Measurements from ENCODE around the gene AQP6.

The AQP6 gene, protein sequence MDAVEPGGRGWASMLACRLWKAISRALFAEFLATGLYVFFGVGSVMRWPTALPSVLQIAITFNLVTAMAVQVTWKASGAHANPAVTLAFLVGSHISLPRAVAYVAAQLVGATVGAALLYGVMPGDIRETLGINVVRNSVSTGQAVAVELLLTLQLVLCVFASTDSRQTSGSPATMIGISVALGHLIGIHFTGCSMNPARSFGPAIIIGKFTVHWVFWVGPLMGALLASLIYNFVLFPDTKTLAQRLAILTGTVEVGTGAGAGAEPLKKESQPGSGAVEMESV

DNA sequence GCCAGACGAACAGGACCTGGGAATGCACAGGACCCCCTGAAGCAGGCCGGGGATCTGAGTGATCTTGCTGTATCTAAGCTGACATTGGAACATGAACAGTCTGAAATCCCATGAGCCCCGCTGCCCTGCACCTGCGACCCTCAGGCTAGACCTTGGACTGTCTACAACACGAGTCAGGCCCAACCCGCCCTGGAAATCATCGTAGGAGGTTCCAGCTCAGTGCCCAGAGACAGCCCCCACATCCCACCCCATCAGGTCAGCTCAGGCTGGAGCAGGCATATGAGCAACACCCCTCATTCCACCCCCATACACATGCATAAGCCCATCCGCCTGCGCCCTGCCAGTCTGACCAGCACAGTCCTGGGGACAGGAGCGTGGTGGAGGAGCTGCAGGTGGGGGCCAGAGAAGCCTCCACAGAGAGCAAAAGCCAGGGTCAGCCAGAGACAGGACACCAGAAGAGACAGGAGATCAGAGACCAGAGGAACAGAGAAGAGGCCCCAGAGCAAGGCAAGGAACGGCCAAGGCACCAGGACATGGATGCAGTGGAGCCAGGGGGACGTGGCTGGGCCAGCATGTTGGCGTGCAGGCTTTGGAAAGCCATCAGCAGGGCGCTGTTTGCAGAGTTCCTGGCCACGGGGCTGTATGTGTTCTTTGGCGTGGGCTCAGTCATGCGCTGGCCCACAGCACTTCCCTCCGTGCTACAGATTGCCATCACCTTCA lies at the start of gene AQP6:
Gene AQP6, plus strand, starts transcription at position 307 of the 720 bp plus-strand sequence. Its CDS starts 227 bp downstream, at position 534.
- TF ChIP-seq, protein P1, sequence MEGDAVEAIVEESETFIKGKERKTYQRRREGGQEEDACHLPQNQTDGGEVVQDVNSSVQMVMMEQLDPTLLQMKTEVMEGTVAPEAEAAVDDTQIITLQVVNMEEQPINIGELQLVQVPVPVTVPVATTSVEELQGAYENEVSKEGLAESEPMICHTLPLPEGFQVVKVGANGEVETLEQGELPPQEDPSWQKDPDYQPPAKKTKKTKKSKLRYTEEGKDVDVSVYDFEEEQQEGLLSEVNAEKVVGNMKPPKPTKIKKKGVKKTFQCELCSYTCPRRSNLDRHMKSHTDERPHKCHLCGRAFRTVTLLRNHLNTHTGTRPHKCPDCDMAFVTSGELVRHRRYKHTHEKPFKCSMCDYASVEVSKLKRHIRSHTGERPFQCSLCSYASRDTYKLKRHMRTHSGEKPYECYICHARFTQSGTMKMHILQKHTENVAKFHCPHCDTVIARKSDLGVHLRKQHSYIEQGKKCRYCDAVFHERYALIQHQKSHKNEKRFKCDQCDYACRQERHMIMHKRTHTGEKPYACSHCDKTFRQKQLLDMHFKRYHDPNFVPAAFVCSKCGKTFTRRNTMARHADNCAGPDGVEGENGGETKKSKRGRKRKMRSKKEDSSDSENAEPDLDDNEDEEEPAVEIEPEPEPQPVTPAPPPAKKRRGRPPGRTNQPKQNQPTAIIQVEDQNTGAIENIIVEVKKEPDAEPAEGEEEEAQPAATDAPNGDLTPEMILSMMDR (IDR thresholded peaks at IDR 0.05; ENCODE audit: insufficient read depth, missing control alignments), result no peak
- DNase-seq (ENCODE audit: insufficient read length, low spot score), result no peak
- FAIRE-seq, result no peak

DNA sequence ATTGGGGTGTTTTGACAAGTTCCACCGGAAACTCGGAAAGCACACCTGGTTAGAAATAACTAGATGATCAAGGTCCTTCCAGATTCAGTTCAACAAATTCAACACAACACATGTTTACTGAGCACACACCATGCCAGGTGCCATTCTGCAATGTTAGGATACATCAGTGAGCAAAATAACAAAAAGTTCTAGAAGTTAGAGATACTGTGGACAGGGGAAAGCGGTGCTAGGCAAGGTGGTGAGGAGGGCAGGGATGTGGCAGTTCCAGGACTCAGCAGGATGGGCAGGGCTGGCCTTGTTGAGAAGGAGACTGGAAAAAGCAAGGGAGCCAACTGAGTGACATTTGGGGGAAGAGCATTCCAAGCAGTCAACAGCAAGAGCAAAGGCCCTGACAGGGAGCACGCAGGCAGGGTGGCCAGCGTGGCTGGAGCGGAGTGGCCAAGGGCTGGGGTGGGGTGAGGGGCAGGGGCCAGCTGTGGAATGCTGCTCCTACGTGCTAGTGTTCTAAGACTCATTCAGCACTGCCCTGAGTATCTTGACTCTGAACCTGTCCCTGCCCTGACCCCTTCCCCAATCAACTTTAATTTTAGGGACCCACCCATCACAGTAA lies 49.6 kb upstream of the AQP6 start:
- DNase-seq (ENCODE audit: insufficient read length, low spot score) (no peak), FAIRE-seq (no peak)
- TF ChIP-seq, protein P1 (IDR thresholded peaks at IDR 0.05; ENCODE audit: insufficient read depth, missing control alignments), result no peak

DNA sequence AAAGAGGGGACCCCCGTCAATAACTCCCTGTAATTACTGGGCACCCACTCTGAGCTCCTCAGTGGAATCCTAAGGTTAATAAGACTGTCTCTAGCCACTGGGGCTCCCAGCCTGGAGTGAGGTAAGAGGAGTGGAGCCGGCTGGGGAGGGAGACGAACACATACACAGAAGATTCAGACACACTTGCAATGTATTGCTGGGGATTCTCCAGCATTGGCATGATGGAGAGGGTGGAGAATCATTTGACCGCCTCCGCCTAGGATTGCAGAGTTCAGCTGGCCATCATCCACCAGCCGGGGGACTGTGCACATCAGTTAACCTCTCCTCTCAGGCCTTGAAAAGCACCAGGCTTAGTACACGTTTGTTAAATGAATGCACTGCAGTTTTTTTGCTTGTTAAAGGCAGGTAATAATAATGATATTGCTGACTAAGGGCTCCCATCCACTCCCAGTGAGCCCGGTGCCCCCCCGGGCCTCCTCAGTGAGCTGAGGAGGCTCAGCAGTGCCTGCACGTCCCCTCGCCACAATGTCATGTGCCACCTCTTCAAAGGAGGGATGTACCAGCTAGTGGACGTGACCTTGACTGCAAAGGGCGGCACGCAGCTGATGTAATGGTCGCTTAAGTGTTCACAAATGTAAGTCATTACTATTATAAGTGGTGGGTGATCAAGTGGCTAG lies 48.7 kb upstream of the AQP6 start:
- TF ChIP-seq, protein P1 (IDR thresholded peaks at IDR 0.05; ENCODE audit: insufficient read depth, missing control alignments), result no peak
- FAIRE-seq (no peak), DNase-seq (ENCODE audit: insufficient read length, low spot score) (no peak)

DNA sequence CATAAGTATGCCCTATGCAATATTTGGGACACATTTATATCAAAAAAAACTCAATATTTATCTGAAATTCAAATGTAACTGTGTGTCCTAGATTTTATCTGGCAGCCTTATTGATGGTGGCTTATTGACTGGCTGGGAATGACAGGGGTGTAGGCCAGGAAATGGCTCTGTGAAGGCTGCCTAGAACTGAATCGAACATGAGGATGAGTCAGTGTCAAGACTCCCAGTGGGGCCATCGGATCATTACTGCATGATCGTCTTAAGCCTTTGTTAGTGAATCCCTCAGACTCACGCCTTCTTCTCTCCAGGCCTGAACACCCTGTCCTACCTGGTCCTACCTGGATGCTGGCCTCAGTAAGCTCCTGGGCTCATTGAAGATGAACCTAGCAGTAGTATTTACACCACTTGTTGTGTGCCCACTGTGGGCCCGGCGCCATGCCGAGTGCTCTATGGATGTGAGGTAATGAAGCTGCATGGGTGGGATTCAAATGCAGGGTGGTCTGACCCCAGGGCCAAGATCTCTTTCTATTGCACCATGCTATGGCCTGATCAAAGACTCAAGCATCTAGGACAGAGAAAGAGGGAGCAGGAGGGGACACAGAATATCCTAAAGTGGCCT lies 48.0 kb upstream of the AQP6 start:
- DNase-seq (ENCODE audit: insufficient read length, low spot score), result no peak
- no peak for FAIRE-seq
- TF ChIP-seq, protein P1 (IDR thresholded peaks at IDR 0.05; ENCODE audit: insufficient read depth, missing control alignments), result no peak

DNA sequence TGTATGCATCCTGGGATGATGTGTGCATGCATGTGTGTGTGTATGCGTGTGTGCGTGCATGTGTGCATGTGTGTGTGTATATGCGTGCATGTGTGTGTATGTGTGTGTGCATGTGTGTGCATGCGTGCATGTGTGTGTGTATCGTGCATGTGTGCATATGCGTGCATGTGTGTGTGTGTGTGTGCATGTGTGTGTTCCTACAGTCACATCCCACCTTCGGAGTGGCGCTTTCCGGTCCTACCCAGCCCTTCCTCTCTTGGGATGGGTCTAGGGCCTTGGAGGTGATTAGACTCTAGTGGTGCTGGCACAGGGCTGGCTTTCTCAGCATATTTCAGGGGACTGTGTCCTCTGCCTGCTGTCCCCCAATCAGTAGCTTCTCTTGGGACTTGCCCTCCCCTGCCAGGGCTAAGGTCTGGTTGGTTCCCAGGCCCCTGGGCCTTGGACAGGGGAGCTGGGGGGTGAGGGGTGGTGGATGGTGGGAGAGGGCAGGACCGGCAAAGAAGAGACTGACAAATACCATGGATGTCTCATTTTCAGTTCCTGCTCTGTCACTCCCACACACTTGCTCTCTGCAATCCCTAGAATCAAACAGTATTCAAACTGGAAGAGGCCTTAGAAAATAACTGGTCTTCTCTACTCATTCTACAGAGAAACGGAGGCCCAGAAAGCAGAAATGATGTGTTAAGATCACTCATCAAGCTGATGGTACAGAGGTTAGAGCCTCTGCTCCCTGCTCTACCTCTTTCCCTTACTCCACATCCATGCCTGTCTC lies 47.1 kb upstream of the AQP6 start:
- FAIRE-seq, result no peak

DNA sequence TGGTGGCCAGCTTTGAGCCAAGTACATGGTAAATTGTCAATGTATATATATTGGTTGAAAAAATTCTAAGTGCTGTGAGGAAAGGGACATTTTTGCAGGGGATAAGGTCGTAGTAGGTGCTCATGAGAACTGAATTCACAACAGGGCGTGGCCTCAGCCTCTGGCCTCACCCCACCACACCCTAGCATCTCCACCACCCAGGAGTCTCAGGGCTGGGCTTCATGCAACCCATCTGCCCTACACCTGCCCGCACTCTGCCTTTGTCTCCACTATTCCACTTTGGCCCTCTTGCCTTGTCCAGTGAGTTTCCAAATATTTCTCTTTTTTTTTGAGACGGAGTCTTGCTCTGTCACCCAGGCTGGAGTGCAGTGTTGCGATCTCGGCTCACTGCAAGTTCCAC lies 44.3 kb upstream of the AQP6 start:
- TF ChIP-seq, protein P1 (IDR thresholded peaks at IDR 0.05; ENCODE audit: insufficient read depth, missing control alignments), result no peak
- DNase-seq (ENCODE audit: insufficient read length, low spot score) (no peak), FAIRE-seq (no peak)

More for the DNA sequence above, 47.1 kb upstream of the AQP6 start:
- DNase-seq (ENCODE audit: insufficient read length, low spot score), result no peak
- TF ChIP-seq, protein P1 (IDR thresholded peaks at IDR 0.05; ENCODE audit: insufficient read depth, missing control alignments), result no peak
